ENCODE data around the gene KRTAP10-12. TPM values are rescaled to one million over a fixed set of nuclear protein-coding genes. Genes with fewer than 3 reads are reported as not detected.

KRTAP10-12 gene
- total RNA-seq, 1 experiment from 2014 or later: not detected

GRCh38 chr21:44709426-44710293 is 12.7 kb downstream of the KRTAP10-12 start:
- no TSS peak for BruUV-seq (replicated peaks)
- H3K36me3 ChIP-seq (ENCODE audit: low read depth, low read length): no peaks in the 10 kb centered on the region
- no peaks in the 10 kb centered on the region for H4K20me1 ChIP-seq (ENCODE audit: low read length)
- ChIA-PET POLR2A (ENCODE audit: unreplicated experiment) (interaction anchor here (0.6 kb wide), 1 partner anchor 34 kb away, joined by 4 read pairs; no protein-coding TSS in a partner anchor), CTCF (interaction anchor here (1.4 to 1.6 kb wide), 2 partner anchors 33 to 84 kb away, joined by 5 to 7 read pairs; no protein-coding TSS in a partner anchor)
- H3F3A ChIP-seq (ENCODE audit: low read length, unreplicated experiment): no peaks in the 10 kb centered on the region
- no peaks in the 10 kb centered on the region for H3K9me3 ChIP-seq (ENCODE audit: low read length)
- intact Hi-C loops (cut with micrococcal nuclease): loop anchor here (5.0 kb wide), 1 partner anchor 78 kb away; no protein-coding TSS in a partner anchor
- no peak overlapping the region for H3K27ac ChIP-seq (ENCODE audit: low read length)
- peaks cover 12% of the 10 kb centered on the region; the same call in 1 of the 2 replicates for H3K4me1 ChIP-seq (ENCODE audit: insufficient read depth, low read length)
- H2AFZ ChIP-seq (ENCODE audit: low read length): 0 out of 2 replicates have a peak overlapping the region, but pooled peaks have one; percentile 16
- H3K4me2 ChIP-seq (ENCODE audit: low read length): peak overlapping the region; percentile 67
- H3K79me2 ChIP-seq (ENCODE audit: low read length): no peaks in the 10 kb centered on the region
- TF ChIP-seq EZH2phosphoT487 (IDR thresholded peaks at IDR 0.05; ENCODE audit: borderline replicate concordance, low read length) (no peak), EZH2 (IDR thresholded peaks at IDR 0.05; ENCODE audit: low read length, unreplicated experiment) (no peak)
- TF ChIP-seq, protein P1, sequence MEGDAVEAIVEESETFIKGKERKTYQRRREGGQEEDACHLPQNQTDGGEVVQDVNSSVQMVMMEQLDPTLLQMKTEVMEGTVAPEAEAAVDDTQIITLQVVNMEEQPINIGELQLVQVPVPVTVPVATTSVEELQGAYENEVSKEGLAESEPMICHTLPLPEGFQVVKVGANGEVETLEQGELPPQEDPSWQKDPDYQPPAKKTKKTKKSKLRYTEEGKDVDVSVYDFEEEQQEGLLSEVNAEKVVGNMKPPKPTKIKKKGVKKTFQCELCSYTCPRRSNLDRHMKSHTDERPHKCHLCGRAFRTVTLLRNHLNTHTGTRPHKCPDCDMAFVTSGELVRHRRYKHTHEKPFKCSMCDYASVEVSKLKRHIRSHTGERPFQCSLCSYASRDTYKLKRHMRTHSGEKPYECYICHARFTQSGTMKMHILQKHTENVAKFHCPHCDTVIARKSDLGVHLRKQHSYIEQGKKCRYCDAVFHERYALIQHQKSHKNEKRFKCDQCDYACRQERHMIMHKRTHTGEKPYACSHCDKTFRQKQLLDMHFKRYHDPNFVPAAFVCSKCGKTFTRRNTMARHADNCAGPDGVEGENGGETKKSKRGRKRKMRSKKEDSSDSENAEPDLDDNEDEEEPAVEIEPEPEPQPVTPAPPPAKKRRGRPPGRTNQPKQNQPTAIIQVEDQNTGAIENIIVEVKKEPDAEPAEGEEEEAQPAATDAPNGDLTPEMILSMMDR (conservative IDR thresholded peaks at IDR 0.05; ENCODE audit: low read depth, low read length): no peak
- no peak overlapping the region for H3K9ac ChIP-seq (ENCODE audit: low read length)
- no peaks in the 10 kb centered on the region for H3K9me2 ChIP-seq (replicated peaks; ENCODE audit: low read length)
- H3K4me3 ChIP-seq (ENCODE audit: low read length): peak overlapping the region; percentile 29; the same call in 1 of the 2 replicates
- ATAC-seq (peak; percentile 58), DNase-seq (peak; percentile 62)
- peaks cover 11% of the 10 kb centered on the region; the same call in 1 of the 2 replicates for H3K27me3 ChIP-seq (ENCODE audit: low read length)

- Histone ChIP-seq H2AFZ (ENCODE audit: low read length) (0 out of 2 replicates have a peak overlapping the region, but pooled peaks have one; percentile 16), H3K4me3 (ENCODE audit: low read length) (peak overlapping the region; percentile 29; the same call in 1 of the 2 replicates), H3K36me3 (ENCODE audit: low read depth, low read length) (no peaks in the 10 kb centered on the region), H3K9me2 (replicated peaks; ENCODE audit: low read length) (no peaks in the 10 kb centered on the region), H4K20me1 (ENCODE audit: low read length) (no peaks in the 10 kb centered on the region), H3K79me2 (ENCODE audit: low read length) (no peaks in the 10 kb centered on the region), H3K27ac (ENCODE audit: low read length) (no peak overlapping the region), H3F3A (ENCODE audit: low read length, unreplicated experiment) (no peaks in the 10 kb centered on the region), H3K9ac (ENCODE audit: low read length) (no peak overlapping the region), H3K9me3 (ENCODE audit: low read length) (no peaks in the 10 kb centered on the region), H3K4me1 (ENCODE audit: insufficient read depth, low read length) (peaks cover 12% of the 10 kb centered on the region; the same call in 1 of the 2 replicates), H3K27me3 (ENCODE audit: low read length) (peaks cover 11% of the 10 kb centered on the region; the same call in 1 of the 2 replicates), H3K4me2 (ENCODE audit: low read length) (peak overlapping the region; percentile 67)
- TF ChIP-seq EZH2 (IDR thresholded peaks at IDR 0.05; ENCODE audit: low read length, unreplicated experiment): no peak
- TF ChIP-seq, protein P1 (conservative IDR thresholded peaks at IDR 0.05; ENCODE audit: low read depth, low read length): no peak
- no peak for TF ChIP-seq EZH2phosphoT487 (IDR thresholded peaks at IDR 0.05; ENCODE audit: borderline replicate concordance, low read length)
- CTCF ChIA-PET: interaction anchor here (1.4 to 1.6 kb wide), 2 partner anchors 32 to 83 kb away, joined by 5 to 7 read pairs; no protein-coding TSS in a partner anchor
- POLR2A ChIA-PET (ENCODE audit: unreplicated experiment): no interaction called here
- peak; percentile 15 for ATAC-seq
- no peak for DNase-seq
- intact Hi-C loops (cut with micrococcal nuclease): loop anchor here (5.0 kb wide), 1 partner anchor 77 kb away; no protein-coding TSS in a partner anchor
- BruUV-seq (replicated peaks): no TSS peak
Measured at GRCh38 chr21:44710294-44710665, 13.3 kb downstream of the KRTAP10-12 start.
